ENCODE measurements around the gene PRKAG3.

Gene PRKAG3

DNA sequence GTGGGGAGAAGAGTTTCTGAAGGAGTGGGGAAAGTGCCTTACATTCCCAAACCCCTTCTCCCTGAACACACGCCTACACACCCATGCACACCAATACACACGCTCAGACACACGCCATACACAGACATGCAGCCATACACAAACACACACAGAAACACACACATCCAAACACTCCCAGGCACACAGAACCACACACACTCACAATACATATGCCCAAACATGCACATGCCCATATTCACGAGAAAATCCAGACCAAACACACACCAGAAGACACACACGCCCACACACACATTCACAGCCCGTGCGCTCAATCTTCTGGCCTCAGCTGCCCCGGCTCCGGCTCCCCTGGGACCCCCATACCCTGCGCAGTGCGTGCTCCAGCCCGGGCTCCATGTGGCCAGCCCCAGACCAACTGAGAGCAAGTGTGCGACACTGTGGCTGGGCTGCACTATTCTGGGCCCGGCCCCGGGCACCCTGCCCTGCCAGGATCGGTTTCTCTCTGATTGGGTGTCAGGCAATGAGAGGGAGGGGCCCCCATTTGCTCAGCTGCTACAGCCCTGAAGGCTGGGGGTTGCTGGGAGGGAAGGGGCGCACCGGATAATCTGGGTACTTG, at the start of gene PRKAG3:
TSS of gene PRKAG3 (minus strand) at position 426 of the 613 bp plus-strand sequence.
- no peak for DNase-seq

DNA sequence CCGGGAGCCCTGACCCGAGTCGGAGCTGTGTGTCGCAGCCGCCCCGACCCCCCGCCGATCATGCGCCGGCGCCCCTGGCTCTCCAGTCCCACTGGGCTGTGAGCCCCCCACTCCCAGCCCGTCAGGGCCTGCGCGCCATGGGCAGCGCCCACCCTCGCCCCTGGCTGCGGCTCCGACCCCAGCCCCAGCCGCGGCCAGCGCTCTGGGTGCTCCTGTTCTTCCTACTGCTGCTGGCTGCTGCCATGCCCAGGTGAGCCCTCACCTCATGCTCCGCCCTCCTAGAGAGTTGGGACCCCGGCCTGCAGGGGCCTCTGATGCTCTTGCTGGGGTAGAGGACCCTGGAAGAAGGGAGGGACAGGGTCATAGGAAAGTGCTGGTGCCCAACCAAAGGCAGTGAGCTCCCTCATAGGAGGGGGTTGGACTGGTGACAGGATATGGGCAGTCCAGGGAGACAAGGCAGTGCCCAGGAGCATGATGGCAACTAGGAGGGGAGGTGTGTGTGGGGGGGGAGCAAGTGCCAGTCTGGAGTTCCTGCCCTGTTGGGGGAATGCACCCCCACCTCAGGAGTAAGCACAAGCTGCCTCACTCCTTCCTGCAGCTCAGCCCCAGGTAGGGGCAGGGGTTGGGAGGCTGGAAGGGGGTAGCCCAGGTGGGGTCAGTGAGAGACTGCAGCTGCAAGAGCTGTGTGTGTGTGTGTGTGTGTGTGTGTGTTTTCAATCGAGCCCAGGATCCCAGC, 49.4 kb upstream of the PRKAG3 start:
- DNase-seq = no peak

DNA sequence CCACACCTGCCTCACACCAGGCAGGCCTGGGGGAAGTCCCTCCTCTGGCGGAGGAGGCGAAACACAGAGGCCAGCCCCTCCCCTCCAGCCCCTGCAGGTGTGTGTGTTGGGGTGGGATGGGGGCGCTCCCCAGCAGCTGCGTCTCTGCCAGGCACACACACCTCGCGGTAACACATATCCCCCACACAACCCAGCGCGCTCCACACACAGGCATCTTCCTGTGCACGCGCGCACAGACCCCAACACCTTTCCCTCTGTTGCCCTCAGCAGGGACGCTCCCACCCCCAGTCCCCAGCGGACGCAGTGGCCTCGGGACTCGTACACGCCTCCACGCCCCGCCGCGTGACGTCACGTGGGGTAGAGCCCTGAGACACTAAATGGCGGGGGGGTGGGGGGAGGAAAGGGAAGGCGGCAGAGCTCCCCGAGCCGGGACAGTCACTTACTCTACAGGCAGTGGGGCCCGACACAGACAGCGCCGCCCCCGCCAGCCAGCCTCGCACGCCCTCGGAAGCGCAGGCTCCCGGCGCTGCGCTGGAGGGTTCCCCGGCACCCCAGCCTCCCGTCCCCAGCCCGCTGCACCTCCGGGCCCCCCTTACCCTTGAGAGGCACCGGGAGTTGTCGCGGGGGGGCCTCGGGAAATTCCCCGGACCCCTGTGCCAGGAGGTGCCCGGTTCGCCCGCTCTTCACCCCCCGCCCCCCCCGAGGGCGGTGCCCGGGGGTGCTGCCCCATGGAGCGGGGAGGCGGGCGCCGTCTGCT, 48.7 kb upstream of the PRKAG3 start, which contains the start of gene WNT10A:
TSS of gene WNT10A (plus strand) at position 751 of the 757 bp plus-strand sequence. CDS start 144 bp downstream, outside the sequence.
- DNase-seq = peak; percentile 48

DNA sequence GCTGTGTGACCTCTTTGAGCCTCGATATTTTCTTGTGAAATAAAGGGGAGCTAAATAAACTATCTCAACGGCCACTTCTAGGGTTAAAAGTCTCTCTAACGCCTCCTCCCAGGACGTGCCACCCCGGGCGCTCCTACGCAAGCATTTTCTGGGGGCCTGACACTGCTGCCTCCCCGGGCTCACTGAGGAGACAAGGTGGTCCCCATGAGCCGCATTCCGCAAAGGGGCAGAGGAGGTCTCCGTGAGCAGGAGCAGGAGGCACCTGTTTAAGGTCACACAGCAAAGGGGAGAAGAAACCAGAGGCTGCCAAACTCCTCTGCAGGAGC, 48.1 kb upstream of the PRKAG3 start:
- DNase-seq = no peak

DNA sequence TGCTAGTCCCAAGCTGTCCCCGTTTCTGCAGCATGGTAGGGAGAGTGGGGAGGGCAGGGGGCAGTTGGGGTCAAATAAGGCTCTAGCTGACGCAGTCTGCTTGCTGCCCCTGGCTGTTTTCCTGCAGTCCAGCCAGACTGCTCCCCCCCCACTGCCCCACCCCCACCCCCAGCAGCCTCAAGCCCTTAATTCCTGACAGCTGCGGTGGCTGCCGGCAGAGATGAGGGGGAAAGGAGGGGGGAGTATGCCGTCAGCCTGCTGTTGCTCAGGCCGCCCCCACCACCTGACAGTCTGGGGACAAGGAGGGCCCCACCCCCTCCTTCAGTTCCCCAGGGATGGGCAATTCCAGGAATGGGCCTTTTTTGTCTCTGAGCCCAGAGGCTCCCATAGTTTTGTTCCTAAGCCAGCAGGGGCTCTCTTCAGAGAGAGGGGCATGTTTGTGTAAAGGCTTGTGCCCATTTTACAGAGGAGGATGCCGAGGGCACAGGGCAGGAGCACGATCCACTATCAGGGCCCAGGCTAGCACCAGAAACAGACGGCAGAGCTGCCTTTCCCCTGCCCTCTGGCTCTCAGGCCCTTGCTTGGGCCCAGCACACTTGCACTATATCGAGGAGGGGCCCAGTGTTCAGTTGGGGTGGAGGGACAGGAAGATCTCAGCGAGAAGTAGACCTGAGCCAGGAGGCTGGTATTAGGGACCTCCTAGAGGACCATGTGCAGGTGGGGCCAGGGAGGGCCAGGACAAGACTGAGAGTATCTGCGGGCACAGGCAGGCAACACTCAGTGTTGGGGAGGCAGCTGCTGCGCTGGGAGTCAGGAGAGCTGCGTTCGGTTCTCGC, 47.5 kb upstream of the PRKAG3 start:
- DNase-seq = no peak

DNA sequence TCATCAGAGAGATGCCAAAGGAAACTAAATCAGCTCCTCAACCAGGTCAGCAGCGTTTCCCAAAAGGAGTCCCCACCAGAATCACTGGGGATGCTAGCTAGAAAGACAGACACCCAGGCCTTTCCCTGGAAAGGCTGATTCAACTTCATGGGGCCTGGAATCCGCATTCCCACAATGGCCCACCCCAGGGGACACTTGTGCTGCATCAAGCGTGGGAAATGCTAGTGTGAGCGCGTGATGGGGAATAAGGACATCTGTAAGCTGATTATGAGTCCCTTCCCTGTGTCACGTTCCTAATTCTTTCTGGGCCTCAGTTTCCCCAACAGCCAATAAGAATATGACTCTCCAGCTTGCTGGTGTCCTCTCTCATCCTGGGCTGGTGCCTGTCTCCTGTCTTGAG, 46.9 kb upstream of the PRKAG3 start:
- no peak for DNase-seq

DNA sequence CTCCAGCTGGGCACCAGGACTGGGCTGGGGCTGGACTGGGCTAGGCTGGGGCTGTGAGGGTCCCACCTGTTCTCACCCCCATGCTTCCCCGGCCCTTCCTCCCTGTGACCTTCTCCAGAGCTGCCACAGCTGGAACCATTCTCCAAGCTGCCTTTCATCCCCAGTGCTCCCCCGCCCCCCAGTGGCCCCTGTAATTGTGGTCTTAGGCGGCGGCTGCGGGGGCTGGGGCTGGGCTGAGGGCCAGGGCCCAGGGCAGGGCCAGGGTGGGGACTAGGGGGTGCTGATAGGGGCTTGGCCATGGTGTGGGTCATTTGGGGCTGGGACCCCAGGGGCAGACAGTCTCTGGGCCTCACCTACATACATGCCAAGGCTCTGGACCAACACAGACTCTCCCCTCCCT, 46.3 kb upstream of the PRKAG3 start:
- no peak for DNase-seq

DNA sequence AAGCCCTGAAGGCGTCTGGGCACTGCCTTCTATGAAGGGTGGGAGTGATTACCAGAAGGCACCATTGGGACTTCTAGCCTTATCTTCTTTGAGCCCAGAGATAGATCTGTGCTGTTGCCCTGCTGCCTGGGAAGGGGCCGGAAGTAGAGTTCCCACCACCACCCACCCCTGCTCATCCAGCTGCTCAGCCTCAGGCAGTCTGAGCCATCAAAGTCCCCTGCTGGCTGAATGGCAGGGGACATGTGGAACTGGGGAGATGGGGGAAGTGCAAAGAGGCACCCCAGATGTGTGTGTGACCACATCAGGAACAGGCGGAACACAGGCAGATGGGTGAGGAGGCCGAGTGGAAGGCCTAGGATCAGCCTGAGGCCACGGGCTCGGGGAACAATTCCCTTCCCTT, 45.7 kb upstream of the PRKAG3 start:
- no peak for DNase-seq

DNA sequence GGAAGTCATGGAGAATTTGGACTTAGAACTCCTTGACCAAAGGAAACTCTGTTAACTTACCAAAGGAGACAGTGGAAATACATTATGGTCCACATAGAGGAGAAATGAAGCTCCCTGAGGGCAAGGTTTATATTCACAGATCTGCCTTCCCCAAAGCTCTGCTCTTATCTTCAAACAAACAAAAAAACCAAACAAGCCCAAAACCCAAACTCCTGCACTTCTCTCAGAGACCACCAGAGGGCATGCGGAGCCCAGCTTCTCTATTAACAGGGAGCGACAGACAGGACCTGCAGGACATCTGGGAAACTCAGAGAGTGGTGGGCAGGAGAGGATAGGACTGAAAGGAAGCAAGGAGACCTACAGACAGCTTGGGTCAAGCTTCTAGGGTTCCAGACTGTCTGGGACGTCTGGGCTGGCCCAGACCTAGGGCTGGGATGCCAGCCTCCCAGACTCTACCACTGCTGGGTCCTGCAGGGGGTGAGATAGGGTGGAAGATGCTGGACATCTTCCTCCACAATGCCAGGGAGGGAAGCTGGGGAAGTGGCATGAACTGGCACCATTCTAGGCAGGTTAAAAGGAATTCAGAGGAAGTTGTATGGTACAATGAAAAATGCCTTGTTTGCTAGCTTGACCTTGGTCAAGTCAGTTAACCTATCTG, 45.1 kb upstream of the PRKAG3 start:
- DNase-seq = peak; percentile 74

DNA sequence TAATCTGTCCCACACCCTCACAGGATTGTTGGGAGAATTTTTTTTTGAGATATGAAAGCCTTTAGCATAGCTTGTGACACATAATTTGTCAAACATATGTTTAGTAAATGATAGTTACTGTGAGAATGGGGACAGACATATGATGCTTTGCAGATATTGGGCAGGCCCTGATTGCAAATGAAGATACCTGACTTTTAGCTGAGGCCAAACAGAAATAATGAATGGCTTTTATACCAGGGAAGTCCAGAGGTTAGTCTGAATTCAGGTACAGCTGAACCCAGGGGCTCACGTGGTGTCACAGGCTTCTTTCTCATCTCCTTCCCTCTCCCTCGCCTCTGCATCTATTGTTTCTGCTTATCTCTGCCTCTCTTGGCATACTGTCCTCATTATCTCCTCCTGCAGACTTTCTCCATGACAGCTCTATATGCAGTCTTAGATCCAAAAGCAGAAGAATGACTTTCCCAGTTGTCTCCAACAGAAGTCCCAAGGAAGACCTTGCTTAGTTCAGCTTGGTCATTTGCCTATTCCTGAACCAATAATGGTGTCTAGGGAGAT, 44.2 kb upstream of the PRKAG3 start:
- no peak for DNase-seq

DNA sequence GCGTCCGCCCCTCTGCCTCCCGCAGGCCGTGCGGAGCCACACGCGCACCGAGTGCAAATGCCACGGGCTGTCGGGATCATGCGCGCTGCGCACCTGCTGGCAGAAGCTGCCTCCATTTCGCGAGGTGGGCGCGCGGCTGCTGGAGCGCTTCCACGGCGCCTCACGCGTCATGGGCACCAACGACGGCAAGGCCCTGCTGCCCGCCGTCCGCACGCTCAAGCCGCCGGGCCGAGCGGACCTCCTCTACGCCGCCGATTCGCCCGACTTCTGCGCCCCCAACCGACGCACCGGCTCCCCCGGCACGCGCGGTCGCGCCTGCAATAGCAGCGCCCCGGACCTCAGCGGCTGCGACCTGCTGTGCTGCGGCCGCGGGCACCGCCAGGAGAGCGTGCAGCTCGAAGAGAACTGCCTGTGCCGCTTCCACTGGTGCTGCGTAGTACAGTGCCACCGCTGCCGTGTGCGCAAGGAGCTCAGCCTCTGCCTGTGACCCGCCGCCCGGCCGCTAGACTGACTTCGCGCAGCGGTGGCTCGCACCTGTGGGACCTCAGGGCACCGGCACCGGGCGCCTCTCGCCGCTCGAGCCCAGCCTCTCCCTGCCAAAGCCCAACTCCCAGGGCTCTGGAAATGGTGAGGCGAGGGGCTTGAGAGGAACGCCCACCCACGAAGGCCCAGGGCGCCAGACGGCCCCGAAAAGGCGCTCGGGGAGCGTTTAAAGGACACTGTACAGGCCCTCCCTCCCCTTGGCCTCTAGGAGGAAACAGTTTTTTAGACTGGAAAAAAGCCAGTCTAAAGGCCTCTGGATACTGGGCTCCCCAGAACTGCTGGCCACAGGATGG, 42.0 kb upstream of the PRKAG3 start:
- no peak for DNase-seq

DNA sequence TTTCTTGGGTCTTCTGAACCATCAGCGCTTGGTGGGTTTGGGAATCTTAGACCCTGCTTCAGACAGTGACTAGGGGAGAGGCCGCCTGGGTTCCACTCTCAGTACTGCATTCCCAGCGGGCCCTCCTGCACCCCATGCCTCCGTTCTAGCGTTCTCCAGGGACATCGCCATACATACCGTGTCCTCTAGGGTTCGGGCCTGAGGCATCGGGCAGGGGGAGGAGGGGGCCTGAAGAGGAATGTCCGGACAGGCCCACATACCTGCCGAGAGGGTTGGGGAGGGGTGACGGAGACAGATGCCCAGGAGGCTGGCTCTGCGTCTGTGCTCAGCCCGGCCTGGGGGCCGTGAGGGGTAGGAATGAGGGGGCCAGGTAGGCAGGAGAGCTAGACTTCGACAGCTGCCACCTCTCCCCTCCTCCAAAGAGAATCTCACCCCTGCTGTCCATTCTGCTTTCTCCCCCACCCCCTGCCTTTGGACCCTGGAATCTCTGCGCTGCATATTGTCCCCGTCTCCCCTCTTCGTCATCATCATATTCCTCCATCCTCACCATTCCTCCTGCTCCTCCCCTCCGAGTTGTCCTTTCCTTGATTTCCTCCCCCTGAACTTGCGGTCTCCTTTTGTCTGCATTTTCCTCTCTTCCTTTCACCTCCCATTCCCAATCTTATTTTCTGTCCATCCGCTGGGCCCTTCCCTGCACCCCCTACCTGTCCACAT, 41.2 kb upstream of the PRKAG3 start:
- no peak for DNase-seq

DNA sequence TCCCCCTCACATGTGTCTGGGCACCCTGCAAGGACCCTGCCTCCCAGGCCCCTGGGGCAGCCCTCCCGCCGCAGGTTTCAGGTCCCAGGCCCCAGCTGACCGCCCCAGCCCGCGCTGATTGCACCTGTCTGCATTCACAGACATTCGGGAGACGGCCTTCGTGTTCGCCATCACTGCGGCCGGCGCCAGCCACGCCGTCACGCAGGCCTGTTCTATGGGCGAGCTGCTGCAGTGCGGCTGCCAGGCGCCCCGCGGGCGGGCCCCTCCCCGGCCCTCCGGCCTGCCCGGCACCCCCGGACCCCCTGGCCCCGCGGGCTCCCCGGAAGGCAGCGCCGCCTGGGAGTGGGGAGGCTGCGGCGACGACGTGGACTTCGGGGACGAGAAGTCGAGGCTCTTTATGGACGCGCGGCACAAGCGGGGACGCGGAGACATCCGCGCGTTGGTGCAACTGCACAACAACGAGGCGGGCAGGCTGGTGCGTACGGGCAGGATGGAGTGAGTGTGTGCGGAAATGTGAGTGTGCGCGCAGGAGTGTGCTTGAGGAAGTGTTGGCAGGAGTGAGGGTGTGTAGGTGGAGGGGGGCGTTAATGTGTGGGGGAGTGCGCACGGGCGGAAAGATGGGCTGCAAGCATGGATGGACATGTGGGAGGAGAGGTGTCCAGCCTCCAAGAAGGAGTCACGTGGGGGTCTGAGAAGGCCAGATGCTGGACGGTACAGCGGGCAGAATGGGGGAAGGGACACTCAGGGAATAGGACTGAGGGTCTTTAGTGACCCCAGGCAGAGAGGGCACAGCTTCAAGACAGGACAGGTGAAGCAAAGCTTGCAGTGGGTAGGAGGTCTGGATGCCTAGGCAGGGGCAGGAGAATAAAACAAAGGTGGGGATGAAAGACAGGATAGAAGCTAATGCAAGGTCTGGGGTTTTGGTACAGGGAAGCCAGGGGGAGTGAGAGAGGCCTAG, 40.0 kb upstream of the PRKAG3 start:
- DNase-seq = peak; percentile 23

DNA sequence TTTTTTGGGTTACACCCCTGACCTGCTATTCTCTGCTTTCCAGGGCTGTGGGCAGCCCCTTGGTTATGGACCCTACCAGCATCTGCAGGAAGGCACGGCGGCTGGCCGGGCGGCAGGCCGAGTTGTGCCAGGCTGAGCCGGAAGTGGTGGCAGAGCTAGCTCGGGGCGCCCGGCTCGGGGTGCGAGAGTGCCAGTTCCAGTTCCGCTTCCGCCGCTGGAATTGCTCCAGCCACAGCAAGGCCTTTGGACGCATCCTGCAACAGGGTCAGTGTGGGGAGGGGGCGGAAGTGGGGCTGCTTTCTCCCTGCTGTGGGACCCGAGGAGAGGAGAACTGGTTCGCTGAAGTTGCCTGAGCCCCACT, 39.4 kb upstream of the PRKAG3 start:
- DNase-seq = peak; percentile 24

DNA sequence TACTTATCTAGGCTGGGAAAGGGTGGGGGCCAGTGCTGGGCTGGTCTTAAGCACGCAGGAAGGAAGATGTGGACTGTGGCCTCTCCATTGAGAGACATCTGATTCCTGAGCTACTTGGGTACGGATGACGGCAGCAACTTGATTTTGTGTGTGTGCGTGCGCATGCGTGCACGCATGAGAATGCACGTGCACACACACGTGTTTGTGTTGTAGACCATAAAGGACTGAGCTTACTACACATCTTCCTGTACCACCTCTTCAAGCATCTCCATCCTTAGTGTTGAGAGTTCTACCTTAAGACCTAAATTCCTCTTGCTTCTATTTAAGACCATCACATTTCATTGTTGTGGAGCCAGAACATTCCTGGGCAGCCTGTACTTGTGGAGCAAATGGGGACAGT, 37.5 kb upstream of the PRKAG3 start:
- DNase-seq = no peak

DNA sequence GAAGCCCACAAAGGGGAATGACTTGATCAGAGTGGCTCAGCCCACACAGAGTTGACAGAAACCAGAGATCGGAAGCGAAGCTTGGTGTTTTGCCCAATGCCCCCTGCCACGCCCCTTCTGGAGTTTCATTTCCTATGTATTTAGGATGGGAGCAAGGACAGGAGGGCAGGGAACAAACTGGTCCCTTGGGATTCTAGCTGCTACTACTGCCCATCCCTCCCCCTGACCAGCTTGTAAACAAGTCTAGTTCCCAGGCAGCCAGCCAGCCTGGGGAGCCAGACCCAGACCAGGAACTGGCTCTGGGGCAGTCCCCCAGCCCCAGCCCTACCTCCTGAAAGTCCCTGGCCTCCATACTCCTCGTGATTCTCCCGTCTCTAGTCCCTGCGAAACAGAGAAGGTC, 36.3 kb upstream of the PRKAG3 start:
- no peak for DNase-seq

DNA sequence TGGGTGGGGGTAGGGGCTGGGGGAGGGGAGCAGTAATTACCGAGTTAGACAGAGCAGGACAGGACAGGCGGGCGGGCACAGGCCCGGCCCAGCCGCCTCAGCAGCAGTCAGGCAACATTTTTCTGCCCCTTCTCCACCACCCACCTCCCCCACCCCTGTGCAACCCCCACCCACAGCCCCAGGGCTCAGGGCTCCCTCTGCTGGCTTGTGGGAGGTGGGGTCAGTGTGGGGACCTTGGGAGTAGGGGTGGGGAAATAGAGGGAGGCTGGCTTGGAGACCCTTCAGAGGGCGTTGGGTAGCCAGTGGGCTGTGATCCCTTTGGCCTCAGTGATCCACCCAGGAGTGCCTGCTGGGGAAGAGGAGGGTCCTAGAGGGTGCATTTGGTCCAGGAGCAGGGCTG, 34.4 kb upstream of the PRKAG3 start:
- no peak for DNase-seq

DNA sequence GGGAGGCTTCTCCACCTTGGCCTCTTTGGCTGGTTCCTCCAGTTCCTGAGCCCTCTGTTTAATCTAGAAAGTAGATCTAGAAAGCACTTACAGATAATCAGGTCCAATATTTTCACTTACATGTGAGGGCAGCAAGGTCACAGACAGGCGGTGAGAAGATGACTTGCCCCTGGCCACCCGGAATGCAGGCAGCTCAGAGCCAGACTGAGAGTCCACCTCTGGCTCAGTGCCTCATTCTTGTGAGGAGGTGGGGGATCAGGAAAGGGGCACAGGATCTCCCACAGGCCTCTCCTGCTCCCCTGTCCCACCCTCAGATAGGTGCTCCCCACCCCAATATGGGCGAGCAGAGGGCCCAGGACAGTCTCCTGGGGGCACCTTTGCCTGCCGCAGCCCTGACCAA, 33.8 kb upstream of the PRKAG3 start:
- no peak for DNase-seq

DNA sequence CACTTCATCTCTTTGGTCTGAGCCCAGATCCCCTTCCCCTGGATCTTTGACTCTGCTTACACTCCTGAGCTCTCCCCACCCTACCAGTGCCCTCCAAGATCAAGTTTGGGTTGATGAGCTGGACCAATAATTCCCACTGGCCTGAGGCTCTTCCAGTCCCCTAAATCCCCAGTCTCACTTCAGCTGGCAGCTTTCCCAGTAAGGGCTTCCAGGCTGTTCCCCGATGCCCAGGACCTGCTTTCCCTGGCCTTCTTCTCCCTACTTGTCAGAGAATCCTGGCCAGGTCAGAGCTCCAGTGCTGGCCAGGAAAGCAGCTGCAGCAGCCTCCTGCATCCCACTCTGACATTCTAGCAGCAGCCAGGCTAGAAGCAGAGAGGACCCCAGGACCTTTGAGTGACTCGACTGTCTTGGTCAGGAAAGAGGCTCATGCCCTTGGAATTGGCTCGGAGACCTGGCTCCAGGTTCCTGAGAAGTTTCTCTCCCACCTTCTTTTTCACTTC, 31.5 kb upstream of the PRKAG3 start:
- DNase-seq = no peak

Data from activated CD4-positive, alpha-beta T cell treated with anti-CD3 and anti-CD28 coated beads, Interleukin-10, Interleukin-2, amounts not matched to agents 100 ng/mL and 50 ng/mL, durations not matched to agents 16 hours and 8 hours (primary cell).